HT1080 (cell line): ENCODE results near the gene RFC1. TPM values are rescaled to one million over a fixed set of nuclear protein-coding genes. Genes with fewer than 3 reads are reported as not detected.
"Not testable (repeated sequence)": the region's sequence is repeated elsewhere in the genome, so short reads cannot be mapped to it uniquely, and the experiment has no call there.

ENCODE experiments used
- DNase-seq: peaks from one replicate; pipeline ENCODE4 v3.0.0-alpha.2; 2015; ENCODE audit warnings: low read depth
- total RNA-seq: library from RNA; depleted of rRNA; stranded (reverse); fragments of >200 nt; shearing (Covaris generic); gene quantifications from 2 replicates; pipeline ENCODE4 v1.2.3, GENCODE V29; 2014

RFC1 gene
- total RNA-seq, 1 experiment from 2014 or later, result 27.7 TPM

DNA sequence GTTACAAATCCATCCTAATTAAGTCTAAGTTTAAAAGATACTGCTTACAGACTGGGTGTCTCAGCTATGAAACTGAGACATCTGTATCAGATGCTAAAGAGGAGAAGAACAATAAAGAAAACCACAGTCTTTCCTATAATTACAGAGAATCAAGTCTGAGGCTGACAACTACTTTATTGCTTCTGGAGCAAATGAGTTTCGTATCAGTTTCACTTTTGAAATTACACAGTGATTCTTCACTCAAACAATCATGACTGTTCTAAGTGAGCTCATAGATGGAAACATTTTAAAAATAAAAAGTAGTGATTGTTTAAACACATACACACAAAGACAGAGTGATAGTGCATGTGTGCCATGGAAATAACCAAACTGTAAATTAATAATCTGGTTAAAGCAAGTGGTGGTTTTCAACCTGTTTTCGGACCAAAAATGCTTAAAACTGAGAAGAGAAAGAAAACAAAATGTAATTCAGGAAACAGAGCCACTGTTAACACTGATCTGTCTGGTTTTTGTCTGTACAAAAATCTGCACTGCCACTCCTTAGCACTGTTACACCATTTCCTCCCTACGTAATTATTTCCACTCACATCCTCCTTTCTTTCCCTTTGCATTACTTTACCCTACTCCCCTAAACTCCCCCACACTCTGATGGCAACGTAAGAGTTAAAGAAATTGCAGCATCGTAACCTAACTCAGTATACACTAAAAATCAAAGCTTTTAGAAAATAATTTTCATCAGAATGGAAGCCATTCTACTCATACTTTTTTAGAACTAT, 12.5 kb downstream of the RFC1 start:
- peak; percentile 59 for DNase-seq

DNA sequence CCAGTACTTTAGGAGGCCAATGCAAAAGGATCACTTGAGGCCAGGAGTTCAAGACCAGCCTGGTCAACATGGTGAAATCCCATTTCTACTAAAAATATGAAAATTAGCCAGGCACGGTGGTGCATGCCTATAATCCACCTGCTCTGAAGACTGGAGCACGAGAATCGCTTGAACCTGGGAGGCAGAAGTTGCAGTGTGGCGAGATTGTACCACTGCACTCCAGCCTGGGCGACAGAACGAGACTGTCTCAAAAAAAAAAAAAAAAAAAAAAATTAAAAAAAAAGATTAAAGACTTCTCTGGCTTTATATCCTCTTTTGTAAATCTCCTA, 13.0 kb downstream of the RFC1 start:
- DNase-seq, result not testable (repeated sequence)

DNA sequence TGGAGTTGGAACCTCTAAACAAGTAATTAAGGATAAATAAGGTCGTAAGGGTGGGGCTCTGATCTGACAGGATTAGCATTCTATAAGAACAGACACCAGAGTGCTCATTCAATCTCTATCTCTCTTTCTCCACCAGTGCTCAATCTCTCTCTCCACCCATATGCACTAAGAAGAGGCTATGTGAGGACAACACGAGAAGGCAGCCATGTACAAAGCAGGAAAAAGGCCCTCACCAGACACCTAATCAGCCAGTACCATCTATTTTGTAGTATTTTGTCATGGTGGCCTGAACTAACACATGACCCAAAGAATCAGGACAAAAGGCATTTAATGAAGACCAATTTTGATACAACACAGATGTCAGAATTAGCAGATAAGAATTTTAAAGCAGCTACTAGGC, 16.8 kb downstream of the RFC1 start:
- no peak for DNase-seq

DNA sequence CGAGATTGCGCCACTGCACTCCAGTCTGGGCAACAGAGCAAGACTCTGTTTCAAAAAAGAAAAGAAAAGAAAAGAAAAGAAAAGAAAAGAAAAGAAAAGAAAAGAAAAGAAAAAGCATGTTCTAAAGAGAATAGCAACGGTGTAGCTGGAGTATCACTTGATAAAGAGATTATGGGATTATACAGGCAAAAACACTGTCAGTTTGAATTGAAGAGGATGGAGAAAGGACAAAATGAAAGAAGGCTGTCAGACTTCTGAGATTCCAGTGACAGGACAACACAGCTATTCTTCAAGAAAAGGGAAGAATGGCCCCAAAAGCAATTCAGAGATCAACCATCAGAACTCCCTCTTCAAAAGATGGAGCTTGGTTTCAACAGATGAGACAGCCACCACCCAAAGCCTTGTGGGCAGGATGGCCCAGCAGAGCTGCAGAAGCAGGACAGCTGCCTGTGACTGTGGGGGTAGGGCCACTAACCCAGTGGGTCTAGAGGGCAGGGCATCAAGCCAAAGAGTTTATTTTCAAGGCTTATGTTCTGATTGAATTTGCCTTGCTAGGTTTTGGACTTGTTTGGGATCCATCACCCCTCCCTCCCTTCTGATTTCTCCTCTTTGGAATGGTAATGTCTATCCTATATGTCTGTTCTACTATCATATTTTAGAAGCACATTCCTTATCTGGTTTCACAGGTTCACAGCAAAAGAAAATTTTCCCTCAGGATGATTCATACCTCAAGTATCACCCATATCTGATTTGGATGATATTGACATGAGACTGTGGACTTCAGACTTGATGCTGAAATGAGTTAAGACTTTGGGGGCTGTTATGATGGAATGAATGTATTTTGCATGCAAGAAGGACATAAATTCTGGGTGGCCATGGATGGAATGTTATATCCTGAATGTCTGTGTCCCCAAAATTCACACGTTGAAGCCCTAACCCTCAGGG, 17.5 kb downstream of the RFC1 start:
- DNase-seq, result peak; percentile 16

DNA sequence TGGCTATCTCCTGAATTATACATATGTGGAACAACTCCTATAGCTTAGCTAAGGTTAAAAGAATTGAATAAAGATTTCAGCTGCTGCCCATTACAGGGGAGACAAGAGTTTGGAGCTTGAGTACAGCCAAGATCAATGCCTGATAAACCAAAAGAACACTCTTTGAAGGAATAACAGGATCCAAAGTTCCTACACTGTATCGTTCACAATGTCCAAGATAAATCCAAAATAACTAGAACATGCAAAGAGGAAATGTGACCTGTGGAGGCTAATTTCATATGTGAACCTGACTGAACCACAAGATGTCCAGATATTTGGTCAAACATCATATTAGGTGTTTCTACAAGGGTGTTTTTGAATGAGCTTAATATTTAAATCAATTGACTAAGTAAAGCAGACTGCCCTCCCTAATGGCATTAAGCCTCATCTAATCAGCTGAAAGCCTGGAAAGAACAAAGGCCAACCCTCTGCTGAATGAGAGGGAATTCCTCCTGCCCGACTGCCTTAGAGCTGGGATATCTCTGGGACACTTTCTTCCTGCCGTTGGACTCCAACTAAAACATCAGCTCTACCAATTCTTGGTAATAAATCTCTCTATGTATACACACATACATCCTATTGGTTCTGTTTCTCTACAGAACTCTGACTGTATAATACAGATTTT, 19.2 kb downstream of the RFC1 start:
- no peak for DNase-seq

DNA sequence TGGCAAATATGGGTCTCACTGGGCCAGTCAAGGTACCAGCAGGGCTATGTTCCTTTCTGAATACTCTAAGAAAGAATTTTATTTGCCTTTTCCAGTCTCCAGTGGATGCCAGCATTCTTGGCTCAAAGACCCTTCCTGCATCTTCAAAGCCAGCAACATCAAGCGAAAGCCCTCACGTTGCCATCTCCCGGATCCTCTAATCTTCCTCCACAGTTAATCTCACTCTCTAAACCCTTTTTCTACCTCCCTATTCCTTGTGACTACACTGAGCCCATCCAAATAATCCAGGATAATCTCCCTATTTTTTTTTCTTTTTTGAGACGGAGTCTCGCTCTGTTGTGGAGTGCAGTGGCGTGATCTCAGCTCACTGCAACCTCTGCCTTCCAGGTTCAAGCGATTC, 23.4 kb downstream of the RFC1 start:
- no peak for DNase-seq

DNA sequence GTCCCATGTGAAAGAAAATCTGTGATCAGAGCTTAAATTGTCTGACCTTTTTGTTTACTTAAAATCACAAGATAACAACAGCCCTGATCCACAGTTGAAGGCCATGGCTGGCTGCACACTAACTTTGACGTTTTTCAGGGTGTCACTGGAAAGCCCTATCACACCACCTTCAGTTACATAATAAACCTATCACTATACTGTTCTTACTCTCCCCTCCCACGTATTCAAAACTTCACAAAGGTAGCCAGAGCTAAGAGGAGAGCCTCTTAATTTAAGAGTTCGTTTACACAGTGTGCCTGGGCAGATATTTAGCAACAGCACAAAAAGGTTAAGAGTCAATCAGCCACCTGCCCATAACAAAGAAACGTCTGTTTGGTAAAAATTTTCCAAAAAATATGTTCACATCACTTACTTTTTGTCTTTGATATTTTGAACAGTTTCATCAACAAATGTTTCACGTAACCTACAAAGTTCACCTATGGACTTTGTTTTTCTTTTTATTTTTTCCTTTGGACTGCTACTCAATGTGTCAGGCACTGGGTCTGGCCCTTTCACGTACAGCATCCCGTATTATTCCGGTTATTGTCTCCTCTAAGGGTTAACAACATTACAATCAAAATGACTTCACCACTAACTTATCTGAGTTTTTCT, 25.0 kb downstream of the RFC1 start:
- DNase-seq, result no peak

DNA sequence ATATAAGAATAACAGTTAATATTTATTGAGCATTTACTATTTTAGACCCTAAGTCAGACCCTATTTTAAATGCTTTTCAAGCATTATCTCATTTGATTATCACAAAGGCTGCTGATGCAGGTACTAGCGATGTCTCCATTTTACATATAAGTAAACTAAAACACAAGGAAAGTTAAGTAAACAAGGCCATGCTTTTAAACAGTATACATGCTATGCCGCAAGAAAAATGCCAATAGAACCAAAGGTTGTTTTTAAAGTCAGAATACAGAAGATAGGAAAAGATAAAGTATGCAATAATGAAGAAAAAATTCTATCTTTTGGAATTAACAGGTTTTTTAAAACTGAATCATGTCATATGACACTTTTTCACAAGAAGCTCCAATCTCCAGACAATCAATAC, 26.2 kb downstream of the RFC1 start:
- DNase-seq, result no peak

DNA sequence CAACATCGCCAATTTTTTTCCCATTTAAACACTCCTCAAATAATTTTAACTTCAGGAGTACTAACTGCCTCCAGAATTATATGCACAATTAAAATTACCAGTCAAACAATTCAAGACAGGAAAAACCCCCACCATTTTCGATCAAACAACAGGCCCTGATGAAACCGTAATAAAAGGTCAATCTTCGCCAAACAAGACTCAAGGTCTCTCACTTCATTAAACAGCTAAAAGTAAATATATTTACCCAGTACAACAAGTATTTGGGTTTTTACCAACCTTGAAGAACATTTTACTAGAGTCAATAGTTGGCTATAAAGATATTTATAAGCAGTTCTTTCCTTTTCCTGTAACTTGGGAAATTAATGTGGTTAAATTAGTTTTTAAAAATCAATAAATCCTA, 28.3 kb downstream of the RFC1 start:
- DNase-seq, result no peak

DNA sequence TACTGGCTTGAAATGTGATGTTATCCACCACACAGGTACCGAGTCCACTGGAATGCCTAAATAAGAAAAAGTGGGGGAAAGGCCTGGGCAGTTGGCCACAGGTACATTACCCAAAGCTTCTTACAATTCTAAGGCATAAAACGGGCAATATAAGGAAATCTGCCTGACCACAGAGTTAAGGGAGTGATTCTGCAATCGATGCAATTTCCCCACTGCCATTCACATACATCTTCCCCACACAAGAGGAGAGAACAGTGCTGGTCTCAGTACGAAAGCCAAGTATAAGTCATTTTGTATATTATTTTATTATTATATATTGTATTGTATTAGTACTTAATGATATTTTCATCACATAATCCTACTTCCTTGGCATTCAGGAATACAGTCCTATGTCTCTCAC, 30.6 kb downstream of the RFC1 start:
- no peak for DNase-seq

DNA sequence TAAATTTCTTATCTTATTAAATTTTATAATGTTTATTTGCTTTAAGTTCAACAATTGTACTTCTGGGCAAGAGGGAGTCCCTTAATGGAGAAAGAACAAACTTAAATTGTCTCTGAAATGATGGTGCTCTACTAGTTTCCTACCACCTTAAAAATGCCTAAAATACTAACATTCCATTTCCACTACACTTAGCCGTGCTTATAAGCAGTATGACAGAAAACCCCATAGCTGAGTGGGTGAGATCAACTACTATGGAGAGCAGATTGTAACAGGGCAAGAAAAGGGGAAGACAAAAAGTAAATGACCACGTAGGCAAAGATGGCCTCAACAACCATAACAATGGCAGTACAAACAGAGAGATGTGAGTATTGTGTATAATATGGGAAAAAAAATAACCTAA, 35.0 kb downstream of the RFC1 start:
- no peak for DNase-seq

DNA sequence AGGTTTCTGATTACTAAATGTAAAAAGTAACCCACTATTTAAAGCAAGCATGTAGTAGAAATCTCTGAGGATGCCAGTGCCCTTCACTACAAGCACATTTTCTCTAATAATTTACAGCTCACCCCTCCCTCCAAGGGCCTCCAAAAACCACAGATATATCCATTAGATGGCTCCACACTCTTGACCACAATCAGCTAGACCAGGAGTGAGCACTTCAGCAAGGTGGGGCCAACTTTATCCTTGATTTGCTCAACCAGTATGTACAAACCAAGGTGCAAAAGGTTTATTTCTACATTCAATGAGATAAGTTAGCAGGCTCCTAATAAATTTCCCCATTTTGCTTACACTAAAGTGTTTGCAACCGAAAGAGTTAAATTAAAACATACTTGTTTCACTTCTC, 35.8 kb downstream of the RFC1 start:
- no peak for DNase-seq

DNA sequence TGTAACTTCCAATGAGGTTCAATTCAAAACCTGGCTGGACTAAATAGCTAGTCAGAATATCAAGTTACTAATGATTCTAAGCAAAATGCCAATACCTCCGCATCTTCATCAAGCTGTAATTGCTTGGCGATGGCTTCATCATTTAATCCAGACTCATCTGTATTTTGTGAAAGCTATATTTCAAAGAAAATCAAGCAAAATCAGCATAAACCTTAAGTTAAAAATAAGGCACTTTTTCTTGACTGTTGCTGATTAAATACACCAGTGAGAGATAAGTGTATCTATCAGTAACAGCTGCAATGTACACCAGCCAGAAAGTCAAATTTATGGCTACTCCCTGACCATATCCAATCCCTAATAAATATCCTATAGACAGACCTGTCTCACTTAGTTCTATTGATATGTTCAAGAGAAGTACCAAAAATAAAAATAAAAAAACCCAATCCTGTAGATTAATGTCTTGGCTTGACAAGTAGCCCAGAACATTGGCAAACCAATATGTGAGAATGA, 39.6 kb downstream of the RFC1 start:
- DNase-seq, result no peak

DNA sequence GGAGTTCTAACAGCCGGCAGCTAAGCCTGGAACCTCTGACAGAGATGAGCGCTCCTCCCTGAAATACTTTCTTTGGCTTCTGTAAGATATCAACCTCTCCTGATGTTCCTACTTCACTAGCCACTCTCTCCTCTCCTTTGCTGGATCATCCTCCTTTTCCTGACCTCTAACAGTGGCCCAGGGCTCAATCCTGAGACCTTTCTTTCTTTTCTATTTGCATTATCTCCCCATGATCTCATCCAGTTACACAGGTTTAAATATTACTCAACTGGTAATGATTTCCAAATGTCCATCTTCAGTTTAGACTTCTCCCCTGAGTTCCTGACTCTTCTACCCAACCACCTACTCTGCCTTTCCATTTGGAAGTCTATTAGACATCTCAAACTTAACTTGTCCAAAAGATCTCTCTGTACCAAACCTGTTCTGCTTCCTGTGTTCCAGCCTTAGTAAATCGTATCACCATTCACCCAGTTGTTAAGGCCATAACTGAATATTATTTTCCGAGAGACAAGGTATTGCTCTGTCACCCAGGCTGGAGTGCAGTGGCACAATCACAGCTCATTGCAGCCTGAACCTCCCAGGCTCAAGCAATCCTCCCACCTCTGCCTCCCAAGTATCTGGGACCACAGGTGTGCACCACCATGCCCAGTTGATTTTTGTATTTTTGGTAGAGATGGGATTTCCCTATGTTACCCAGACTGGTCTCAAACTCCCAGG, 41.1 kb downstream of the RFC1 start:
- no peak for DNase-seq

DNA sequence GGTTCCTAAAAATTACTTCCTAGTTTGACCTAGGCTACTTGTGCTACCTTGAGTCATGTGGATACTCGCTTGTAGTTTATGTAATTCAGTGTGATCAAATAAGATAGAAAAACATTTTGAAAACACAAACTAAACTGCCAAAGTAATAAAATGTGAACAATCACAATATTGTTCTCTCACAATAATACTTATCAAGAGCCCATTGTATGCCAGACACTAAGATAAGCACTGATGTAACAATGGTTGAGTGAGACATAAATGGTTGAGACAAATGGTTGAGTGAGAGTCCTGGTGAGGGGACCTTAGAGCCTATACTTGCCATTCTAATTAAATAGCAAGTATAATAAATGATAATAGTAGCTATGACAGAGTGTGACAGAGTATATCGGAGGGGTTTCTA, 41.7 kb downstream of the RFC1 start:
- no peak for DNase-seq

DNA sequence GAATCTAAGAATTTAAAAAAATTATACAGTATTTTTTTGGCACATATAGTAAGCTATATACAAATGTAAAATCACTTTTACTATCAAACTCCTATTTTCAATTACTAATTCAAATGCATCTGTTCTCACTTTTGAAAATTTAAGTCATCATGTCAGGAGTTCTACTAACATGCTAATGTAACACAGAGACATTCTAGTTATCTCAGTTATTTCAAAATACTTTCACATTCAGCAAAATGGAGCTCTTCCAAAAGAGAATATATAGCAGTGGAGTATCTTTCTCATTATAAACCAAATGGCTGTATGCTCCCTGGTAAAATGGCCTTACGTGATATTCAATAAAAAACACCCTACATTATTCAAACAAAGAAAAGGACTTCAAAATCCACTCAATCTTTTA, 42.3 kb downstream of the RFC1 start:
- DNase-seq, result no peak

DNA sequence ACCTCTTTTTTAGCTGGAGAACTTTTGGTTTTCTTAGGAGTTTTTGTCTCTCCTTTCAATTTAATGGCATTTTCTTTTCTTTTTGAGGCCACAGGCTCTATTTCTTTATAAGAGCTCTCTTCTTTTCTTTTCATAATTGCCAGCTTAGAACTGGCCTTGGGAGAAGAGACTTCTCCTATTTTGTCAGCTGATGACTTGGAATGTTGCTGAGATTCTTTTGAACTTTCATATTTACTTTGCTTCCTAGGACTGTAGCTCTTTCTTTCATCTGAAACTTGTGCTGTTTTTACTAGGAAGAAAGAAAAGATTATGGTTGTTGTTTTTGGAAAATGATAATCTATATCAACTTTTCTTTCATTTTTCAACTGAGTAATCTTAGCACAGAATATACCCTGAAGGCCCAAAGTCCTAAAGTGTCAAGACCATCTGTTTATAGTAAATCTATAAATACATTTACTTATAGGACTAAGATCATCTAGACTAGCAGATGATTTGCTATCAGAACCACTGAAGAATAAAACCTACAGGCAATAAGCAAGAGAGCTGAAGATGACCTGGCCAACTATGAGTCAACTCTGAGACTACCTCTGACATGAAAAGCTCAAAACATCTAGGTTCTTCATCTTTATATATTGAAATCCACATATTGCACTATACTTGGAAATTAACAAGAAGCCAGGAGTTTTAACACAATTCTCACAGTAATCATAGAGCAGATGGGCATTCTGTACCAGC, 45.6 kb downstream of the RFC1 start:
- peak; percentile 26 for DNase-seq

DNA sequence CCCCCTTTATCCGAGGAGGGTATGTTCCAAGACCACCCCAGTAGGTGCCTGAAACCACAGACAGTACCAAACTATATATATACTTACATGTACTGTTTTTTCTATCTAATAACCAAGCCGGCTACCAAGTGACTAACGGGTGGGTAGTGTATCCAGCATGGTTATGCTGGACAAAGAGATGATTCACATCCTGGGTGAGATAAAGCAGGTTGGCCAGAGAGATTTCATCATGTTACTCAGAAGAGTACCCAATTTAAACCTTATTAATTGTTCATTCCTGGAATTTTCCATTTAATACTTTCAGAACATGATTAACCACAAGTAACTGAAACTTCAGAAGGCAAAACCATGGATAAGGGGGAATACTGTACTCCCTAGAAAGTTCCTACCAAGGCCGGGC, 46.5 kb downstream of the RFC1 start:
- peak; percentile 84 for DNase-seq

DNA sequence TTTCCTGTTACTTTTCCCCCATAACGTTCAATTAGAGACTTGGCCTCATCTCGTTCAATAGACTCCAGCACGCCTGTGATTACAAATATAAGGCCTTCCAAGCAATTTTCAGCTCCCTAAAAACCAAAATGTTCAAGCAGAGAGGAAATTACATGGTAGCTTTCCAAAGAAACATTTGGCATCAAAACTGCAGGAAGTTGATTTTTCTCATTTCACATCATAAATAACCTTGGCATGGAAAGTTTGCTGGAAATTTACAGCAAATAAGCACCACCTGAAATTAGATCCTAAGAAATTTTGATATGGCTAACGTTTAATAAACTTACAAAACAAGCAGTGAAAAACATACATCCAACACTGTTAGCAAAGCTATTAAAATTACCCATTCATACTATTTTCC, 53.3 kb downstream of the RFC1 start:
- DNase-seq, result no peak

DNA sequence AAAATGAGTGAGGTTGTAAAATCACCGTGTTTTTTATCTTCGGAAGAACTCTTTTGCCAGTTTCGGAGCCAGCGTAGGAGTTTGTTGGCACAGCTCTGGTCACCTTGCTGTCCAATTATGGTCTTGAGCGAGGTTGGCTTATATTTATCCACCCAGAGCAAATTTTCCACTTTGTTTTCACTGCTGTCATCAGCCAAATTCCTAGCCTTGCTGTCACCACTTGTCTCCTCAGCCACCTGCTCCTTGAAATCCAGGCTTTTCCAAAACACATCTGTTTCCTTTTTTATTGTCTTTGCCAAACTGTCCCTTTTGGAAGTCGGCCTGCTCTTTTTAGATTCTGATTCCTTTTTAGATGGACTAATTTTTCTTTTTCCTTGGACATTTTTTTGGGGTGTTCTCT, 57.6 kb downstream of the RFC1 start:
- no peak for DNase-seq
